Measurements from ENCODE around the gene RUBCNL. TPM values are rescaled to one million over a fixed set of nuclear protein-coding genes. Genes with fewer than 3 reads are reported as not detected.

The RUBCNL gene
- total and polyA plus RNA-seq, 2 experiments from 2014 or later = 4.2 to 5.9 TPM

DNA sequence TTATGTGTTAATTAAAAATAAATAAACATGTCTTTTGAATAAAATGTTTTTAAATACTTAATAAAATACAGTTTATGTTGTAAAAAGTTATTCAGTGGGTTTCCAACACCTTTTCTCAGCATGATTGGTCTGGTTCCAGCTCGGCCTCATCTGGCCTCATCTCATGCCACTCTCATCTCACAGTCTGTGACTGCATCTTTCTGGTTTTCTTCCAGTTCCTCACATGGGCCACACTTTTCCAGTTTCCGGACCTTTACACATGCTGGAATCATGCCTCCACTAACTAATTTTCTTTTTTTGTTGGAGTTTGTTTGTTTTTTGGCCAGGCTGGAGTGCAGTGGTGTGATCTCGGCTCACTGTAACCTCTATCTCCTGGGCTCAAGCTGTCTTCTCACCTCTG is 82.5 kb downstream of the RUBCNL start:
- H3F3A ChIP-seq (replicated peaks; ENCODE audit: low read depth) = no peaks in the 10 kb centered on the region
- no peak overlapping the region for H3K4me3 ChIP-seq
- Mint-ChIP-seq H3K36me3 (ENCODE audit: low read depth) (no peaks in the 10 kb centered on the region), H3K27ac (no peak overlapping the region), H3K4me3 (no peak overlapping the region), H3K9me3 (peaks cover 3% of the 10 kb centered on the region; the same call in 1 of the 3 replicates), H3K4me1 (no peaks in the 10 kb centered on the region), H3K27me3 (ENCODE audit: insufficient read depth, low read depth, poor library complexity) (no peaks in the 10 kb centered on the region)
- DNase-seq (ENCODE audit: low spot score) (no peak), ATAC-seq (no peak)
- H3K79me2 ChIP-seq (replicated peaks; ENCODE audit: insufficient read depth) = no peaks in the 10 kb centered on the region
- no peak overlapping the region for H2AFZ ChIP-seq
- H3K4me2 ChIP-seq = no peak overlapping the region
- H3K27me3 ChIP-seq (ENCODE audit: insufficient read depth) = no peaks in the 10 kb centered on the region
- H3K36me3 ChIP-seq (ENCODE audit: insufficient read depth) = no peaks in the 10 kb centered on the region
- no peak overlapping the region for H3K27ac ChIP-seq (ENCODE audit: low read depth)
- no peak for TF ChIP-seq ZNF462 (CRISPR knock-in tag; IDR thresholded peaks at IDR 0.05)
- no peaks in the 10 kb centered on the region for H4K20me1 ChIP-seq (replicated peaks; ENCODE audit: insufficient read depth)
- no peaks in the 10 kb centered on the region for H3K9me2 ChIP-seq (ENCODE audit: insufficient read depth)
- H3K4me1 ChIP-seq (ENCODE audit: insufficient read depth) = no peaks in the 10 kb centered on the region

DNA sequence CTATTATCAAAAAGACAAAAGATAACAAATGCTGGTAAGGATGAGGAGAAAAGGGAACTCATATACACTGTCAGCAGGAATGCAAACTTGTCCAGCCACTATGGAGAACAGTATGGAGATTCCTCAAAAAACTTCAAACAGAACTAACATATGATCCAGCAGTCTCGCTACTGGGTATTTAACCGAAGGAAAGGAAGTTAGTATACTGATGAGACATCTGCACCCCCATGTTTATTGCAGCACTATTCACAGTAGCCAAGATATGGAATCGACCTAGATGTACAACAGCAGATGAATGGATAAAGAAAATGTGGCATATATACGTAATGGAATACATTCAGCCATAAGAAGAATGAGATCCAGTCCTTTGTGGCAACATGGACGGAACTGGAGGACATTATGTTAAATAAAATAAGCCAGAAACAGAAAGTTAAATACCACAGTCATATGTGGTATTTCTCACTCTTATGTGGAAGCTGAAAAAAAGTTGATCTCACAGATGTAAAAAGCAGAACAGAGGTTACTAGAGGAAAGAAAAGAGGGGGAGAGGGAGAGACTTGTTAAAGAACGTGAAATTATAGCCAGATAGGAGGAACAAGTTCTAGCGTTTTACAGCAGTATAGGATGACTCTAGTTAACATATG is 83.2 kb downstream of the RUBCNL start:
- Mint-ChIP-seq H3K27ac (no peak overlapping the region), H3K27me3 (ENCODE audit: insufficient read depth, low read depth, poor library complexity) (no peaks in the 10 kb centered on the region), H3K4me3 (no peak overlapping the region), H3K36me3 (ENCODE audit: low read depth) (no peaks in the 10 kb centered on the region), H3K4me1 (no peaks in the 10 kb centered on the region), H3K9me3 (peaks cover 3% of the 10 kb centered on the region; the same call in 1 of the 3 replicates)
- no peaks in the 10 kb centered on the region for H3K4me1 ChIP-seq (ENCODE audit: insufficient read depth)
- H3K9me2 ChIP-seq (ENCODE audit: insufficient read depth) = 0 out of 2 replicates have a peak, but pooled peaks cover 2% of the 10 kb centered on the region
- DNase-seq (ENCODE audit: low spot score) = no peak
- no peaks in the 10 kb centered on the region for H3K36me3 ChIP-seq (ENCODE audit: insufficient read depth)
- H3K4me3 ChIP-seq = no peak overlapping the region
- ATAC-seq = no peak
- no peaks in the 10 kb centered on the region for H3F3A ChIP-seq (replicated peaks; ENCODE audit: low read depth)
- H4K20me1 ChIP-seq (replicated peaks; ENCODE audit: insufficient read depth) = no peaks in the 10 kb centered on the region
- no peak overlapping the region for H3K27ac ChIP-seq (ENCODE audit: low read depth)
- H3K4me2 ChIP-seq = no peak overlapping the region
- no peaks in the 10 kb centered on the region for H3K27me3 ChIP-seq (ENCODE audit: insufficient read depth)
- H3K79me2 ChIP-seq (replicated peaks; ENCODE audit: insufficient read depth) = no peaks in the 10 kb centered on the region
- no peak overlapping the region for H2AFZ ChIP-seq
- no peak for TF ChIP-seq ZNF462 (CRISPR knock-in tag; IDR thresholded peaks at IDR 0.05)
- no peak for TF ChIP-seq CREB1 (CRISPR knock-in tag; IDR thresholded peaks at IDR 0.05; ENCODE audit: low read depth)
- TF ChIP-seq NANOG (IDR thresholded peaks at IDR 0.05; ENCODE audit: borderline replicate concordance) = no peak
- TF ChIP-seq ZNF114 (CRISPR knock-in tag; IDR thresholded peaks at IDR 0.05) = no peak
